GM21717 (cell line): ENCODE data around the gene NPVF.

Source experiments
- ATAC-seq: cut with Tn5 transposase; IDR thresholded peaks from one replicate; pipeline ENCODE4 v1.9.1; 2021; ENCODE audit warnings: mild to moderate bottlenecking, moderate library complexity; ENCODE audit not compliant: unreplicated experiment

Gene NPVF

GRCh38 chr7:25228386-25228785 lies at the start of gene NPVF:
TSS of gene NPVF (minus strand) at chr7:25228486. CDS start at chr7:25228439, 47 bp downstream.
- no peak for ATAC-seq

GRCh38 chr7:25272265-25272664 lies 44.0 kb upstream of the NPVF start:
- ATAC-seq = no peak

GRCh38 chr7:25263337-25263736 lies 35.1 kb upstream of the NPVF start:
- no peak for ATAC-seq

- no peak for ATAC-seq
These were observed 34.3 kb upstream of the NPVF start for GRCh38 chr7:25262586-25262985.

- ATAC-seq = no peak
These were observed 33.4 kb upstream of the NPVF start for GRCh38 chr7:25261545-25262140.

GRCh38 chr7:25260862-25261494 lies 32.7 kb upstream of the NPVF start:
- ATAC-seq = peak; percentile 61

GRCh38 chr7:25259487-25260243 lies 31.4 kb upstream of the NPVF start:
- peak; percentile 68 for ATAC-seq

- no peak for ATAC-seq
These were observed 28.1 kb upstream of the NPVF start for GRCh38 chr7:25256333-25256819.

- ATAC-seq = no peak
These were observed 27.5 kb upstream of the NPVF start for GRCh38 chr7:25255611-25256332.

- ATAC-seq = no peak
These were observed 26.3 kb upstream of the NPVF start for GRCh38 chr7:25254604-25255003.

GRCh38 chr7:25253714-25254113 lies 25.4 kb upstream of the NPVF start:
- no peak for ATAC-seq

GRCh38 chr7:25250386-25250785 lies 22.1 kb upstream of the NPVF start:
- no peak for ATAC-seq

GRCh38 chr7:25249772-25250171 lies 21.5 kb upstream of the NPVF start:
- ATAC-seq = no peak

GRCh38 chr7:25246306-25246705 lies 18.0 kb upstream of the NPVF start:
- ATAC-seq = no peak

- no peak for ATAC-seq
These were observed 16.2 kb upstream of the NPVF start for GRCh38 chr7:25244254-25245033.

- no peak for ATAC-seq
These were observed 14.4 kb upstream of the NPVF start for GRCh38 chr7:25242678-25243077.

- ATAC-seq = no peak
These were observed 12.6 kb upstream of the NPVF start for GRCh38 chr7:25240896-25241295.

GRCh38 chr7:25240340-25240739 lies 12.1 kb upstream of the NPVF start:
- ATAC-seq = no peak

- ATAC-seq = no peak
These were observed 11.6 kb upstream of the NPVF start for GRCh38 chr7:25239888-25240287.

- ATAC-seq = no peak
These were observed 9.9 kb upstream of the NPVF start for GRCh38 chr7:25238066-25238725.
